ENCODE measurements around the gene CPN2.

DNA sequence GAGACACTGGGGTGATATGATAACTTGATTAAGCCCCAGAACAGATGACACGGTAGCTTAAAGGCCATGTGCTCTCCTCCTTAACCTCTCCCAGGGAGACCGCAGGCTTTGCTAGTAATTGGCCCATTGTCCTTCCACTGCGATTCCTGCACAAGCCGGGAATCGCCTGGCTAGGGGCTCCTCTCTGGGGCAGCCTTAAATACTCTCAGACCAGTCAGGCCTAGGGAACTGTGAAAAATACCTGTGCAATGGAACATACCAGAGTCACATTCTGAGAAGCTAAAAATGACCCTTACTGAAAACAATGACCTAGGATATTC is 56.3 kb downstream of the CPN2 start:
- TF ChIP-seq, protein P1, sequence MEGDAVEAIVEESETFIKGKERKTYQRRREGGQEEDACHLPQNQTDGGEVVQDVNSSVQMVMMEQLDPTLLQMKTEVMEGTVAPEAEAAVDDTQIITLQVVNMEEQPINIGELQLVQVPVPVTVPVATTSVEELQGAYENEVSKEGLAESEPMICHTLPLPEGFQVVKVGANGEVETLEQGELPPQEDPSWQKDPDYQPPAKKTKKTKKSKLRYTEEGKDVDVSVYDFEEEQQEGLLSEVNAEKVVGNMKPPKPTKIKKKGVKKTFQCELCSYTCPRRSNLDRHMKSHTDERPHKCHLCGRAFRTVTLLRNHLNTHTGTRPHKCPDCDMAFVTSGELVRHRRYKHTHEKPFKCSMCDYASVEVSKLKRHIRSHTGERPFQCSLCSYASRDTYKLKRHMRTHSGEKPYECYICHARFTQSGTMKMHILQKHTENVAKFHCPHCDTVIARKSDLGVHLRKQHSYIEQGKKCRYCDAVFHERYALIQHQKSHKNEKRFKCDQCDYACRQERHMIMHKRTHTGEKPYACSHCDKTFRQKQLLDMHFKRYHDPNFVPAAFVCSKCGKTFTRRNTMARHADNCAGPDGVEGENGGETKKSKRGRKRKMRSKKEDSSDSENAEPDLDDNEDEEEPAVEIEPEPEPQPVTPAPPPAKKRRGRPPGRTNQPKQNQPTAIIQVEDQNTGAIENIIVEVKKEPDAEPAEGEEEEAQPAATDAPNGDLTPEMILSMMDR (IDR thresholded peaks at IDR 0.05): no peak
- TF ChIP-seq POLR2A (IDR thresholded peaks at IDR 0.05): no peak

Data from uterus (tissue), 2 donors.